ENCODE data around the gene DECR2. TPM values are rescaled to one million over a fixed set of nuclear protein-coding genes. Genes with fewer than 3 reads are reported as not detected.

Gene DECR2
- polyA plus RNA-seq, 3 donors: 5.7 to 12.8 (median 8.7) TPM

- no peaks in the 10 kb centered on the region for H3K27me3 ChIP-seq (ENCODE audit: control insufficient read depth in 2 of 2, insufficient read depth in 2 of 2, low read length in 2 of 2)
- no peak overlapping the region for H3K27ac ChIP-seq (ENCODE audit: low read depth in 1 of 2, low read length in 2 of 2)
- no peak overlapping the region for H3K4me2 ChIP-seq (replicated peaks; ENCODE audit: extremely low read depth, low read length, poor library complexity, severe bottlenecking)
- Mint-ChIP-seq H3K27me3 (ENCODE audit: low read depth in 3 of 3) (peaks cover 0 to 4% (median 3%) of the 10 kb centered on the region in 3 donors), H3K36me3 (peaks cover 7% of the 10 kb centered on the region in 2 donors), H3K9me3 (peaks cover 0 to 2% (median 0%) of the 10 kb centered on the region in 7 donors), H3K4me1 (peaks cover 17% of the 10 kb centered on the region), H3K27ac (peak overlapping the region in 2 of 7 donors; percentile 15 to 72), H3K4me3 (no peak overlapping the region)
- H2AFZ ChIP-seq (ENCODE audit: insufficient read depth, low read depth, low read length, poor library complexity, severe bottlenecking): no peak overlapping the region
- H3K4me1 ChIP-seq (ENCODE audit: control insufficient read depth in 1 of 2, insufficient read depth in 2 of 2, low read length in 2 of 2): peaks cover 12 to 20% of the 10 kb centered on the region in 2 donors
- WGBS (ENCODE audit: insufficient coverage): 75% methylated on average over 7 of the region's 10 CpGs
- H3K36me3 ChIP-seq (replicated peaks in 1 of 2; ENCODE audit: control insufficient read depth in 1 of 2, insufficient read depth in 2 of 2, low read length in 2 of 2): peaks cover 0 to 2% of the 10 kb centered on the region in 2 donors
- H3K79me2 ChIP-seq (ENCODE audit: insufficient read depth, low read length): peaks cover 20% of the 10 kb centered on the region
- DNase-seq: no peak
- no peak overlapping the region for H3K9ac ChIP-seq (ENCODE audit: insufficient read depth, low read length, poor library complexity, severe bottlenecking)
- H3K4me3 ChIP-seq (replicated peaks in 1 of 3; ENCODE audit: low read depth in 2 of 3, low read length in 3 of 3): no peak overlapping the region
- H3K9me3 ChIP-seq (replicated peaks in 1 of 2; ENCODE audit: control insufficient read depth in 1 of 2, insufficient read depth in 1 of 2, low read length in 2 of 2): no peaks in the 10 kb centered on the region
- intact Hi-C loops (cut with micrococcal nuclease): loop anchor here (5.0 kb wide), 2 partner anchors 53 to 128 kb away; partner anchors contain the start of gene LUC7L (in 1 of the 2)
- no peak for TF ChIP-seq CTCF (IDR thresholded peaks at IDR 0.05)
- peaks cover 11% of the 10 kb centered on the region for H4K20me1 ChIP-seq (ENCODE audit: insufficient read depth, low read length)
These were observed 46.7 kb upstream of the DECR2 start for GRCh38 chr16:354971-355461.

GRCh38 chr16:356741-357140 lies 44.9 kb upstream of the DECR2 start:
- peaks cover 0 to 9% (median 3%) of the 10 kb centered on the region in 3 donors for H3K27me3 Mint-ChIP-seq (ENCODE audit: low read depth in 3 of 3)
- WGBS (ENCODE audit: insufficient coverage): 95% methylated on average over 6 of the region's 12 CpGs
- Histone ChIP-seq H3K36me3 (replicated peaks in 1 of 2; ENCODE audit: control insufficient read depth in 1 of 2, insufficient read depth in 2 of 2, low read length in 2 of 2) (no peaks in the 10 kb centered on the region), H3K79me2 (ENCODE audit: insufficient read depth, low read length) (peaks cover 2% of the 10 kb centered on the region), H3K4me1 (ENCODE audit: control insufficient read depth in 1 of 2, insufficient read depth in 2 of 2, low read length in 2 of 2) (peaks cover 3 to 8% of the 10 kb centered on the region in 2 donors), H3K4me3 (replicated peaks in 1 of 3; ENCODE audit: low read depth in 2 of 3, low read length in 3 of 3) (no peak overlapping the region), H3K9me3 (replicated peaks in 1 of 2; ENCODE audit: control insufficient read depth in 1 of 2, insufficient read depth in 1 of 2, low read length in 2 of 2) (no peaks in the 10 kb centered on the region), H2AFZ (ENCODE audit: insufficient read depth, low read depth, low read length, poor library complexity, severe bottlenecking) (no peak overlapping the region), H3K4me2 (replicated peaks; ENCODE audit: extremely low read depth, low read length, poor library complexity, severe bottlenecking) (no peak overlapping the region), H3K27me3 (ENCODE audit: control insufficient read depth in 2 of 2, insufficient read depth in 2 of 2, low read length in 2 of 2) (no peaks in the 10 kb centered on the region), H4K20me1 (ENCODE audit: insufficient read depth, low read length) (no peaks in the 10 kb centered on the region), H3K27ac (ENCODE audit: low read depth in 1 of 2, low read length in 2 of 2) (no peak overlapping the region), H3K9ac (ENCODE audit: insufficient read depth, low read length, poor library complexity, severe bottlenecking) (no peak overlapping the region)
- no peak overlapping the region for H3K4me3 Mint-ChIP-seq
- H3K9me3 Mint-ChIP-seq: peaks cover 0 to 2% (median 0%) of the 10 kb centered on the region in 7 donors
- no peak overlapping the region for H3K27ac Mint-ChIP-seq
- intact Hi-C loops (cut with micrococcal nuclease): no loop called here
- no peak for TF ChIP-seq CTCF (IDR thresholded peaks at IDR 0.05)
- no peaks in the 10 kb centered on the region for H3K36me3 Mint-ChIP-seq
- no peak for DNase-seq
- peaks cover under 1% of the 10 kb centered on the region for H3K4me1 Mint-ChIP-seq
